Uterus (tissue), 4 donors: Measurements from ENCODE around the gene PLEKHM3. TPM values are rescaled to one million over a fixed set of nuclear protein-coding genes. Genes with fewer than 3 reads are reported as not detected.

Source experiments
- DNase-seq, 2 donors: peaks; one replicate each; pipeline ENCODE4 v3.0.0-alpha.2; 2019 to 2020
- H3K27ac ChIP-seq, 2 donors: fragments of 200-600 bp; sonication (generic); 1 replicate in 1 of 2; 2 replicates in 1 of 2; pipeline ENCODE4 v1.5.1; 2016 to 2018
- H3K27me3 ChIP-seq, 2 donors: fragments of 200-600 bp; sonication (generic); one replicate each; pipeline ENCODE4 v1.5.1; 2018 to 2019; ENCODE audit warnings: control low read depth in 1 of 2
- H3K36me3 ChIP-seq, 2 donors: fragments of 200-600 bp; sonication (generic); one replicate each; pipeline ENCODE4 v1.5.1; 2019; ENCODE audit warnings: control low read depth in 1 of 2
- H3K4me1 ChIP-seq, 2 donors: fragments of 200-600 bp; sonication (generic); one replicate each; pipeline ENCODE4 v1.5.1; 2018 to 2019; ENCODE audit warnings: control low read depth in 1 of 2
- H3K4me3 ChIP-seq, 2 donors: fragments of 200-600 bp; sonication (generic); 1 replicate in 1 of 2; 2 replicates in 1 of 2; pipeline ENCODE4 v1.5.1; 2018 to 2019; ENCODE audit warnings: mild to moderate bottlenecking in 1 of 2
- H3K9me3 ChIP-seq, 2 donors: fragments of 200-600 bp; sonication (generic); one replicate each; pipeline ENCODE4 v1.5.1; 2019; ENCODE audit warnings: control low read depth in 1 of 2
- CTCF ChIP-seq, 4 experiments: fragments of 200-600 bp in 2 of 4; fragments of 450-650 bp in 2 of 4; sonication (generic) in 2 of 4; IDR thresholded peaks; one replicate each; pipeline ENCODE4 v1.5.1; 2016 to 2019; ENCODE audit warnings: antibody characterized with exemption in 4 of 4, mild to moderate bottlenecking in 2 of 4, moderate library complexity in 1 of 4
- POLR2A ChIP-seq, 2 donors: fragments of 450-650 bp; IDR thresholded peaks; one replicate each; pipeline ENCODE4 v1.6.1; 2016; ENCODE audit warnings: antibody characterized with exemption in 2 of 2, mild to moderate bottlenecking in 1 of 2, moderate library complexity in 1 of 2
- intact Hi-C: fragments of 100-400 bp; cut with DNase I; formaldehyde crosslinking; loops from one replicate; pipeline ENCODE4 v1.15.1; 2023; ENCODE audit warnings: low total_unique reads
- total RNA-seq, 4 donors: library from RNA; depleted of rRNA in 3 of 4; stranded (reverse); fragments of >200 nt in 3 of 4; gene quantifications; one replicate each; pipeline versions ENCODE4 v1.1.0 to v1.2.4, GENCODE V29; 2014 to 2023
- donor health status: DM: yes; HTN: yes; CAD: no.

PLEKHM3 gene
- total RNA-seq, 4 donors from 2014 or later = 20.5 to 43.4 (median 21.6) TPM

GRCh38 chr2:207926989-207927300 is 98.4 kb downstream of the PLEKHM3 start:
- Histone ChIP-seq H3K27ac (peak overlapping the region; percentile 68 to 74), H3K4me3 (peak overlapping the region in 1 of 2 donors; percentile 1), H3K9me3 (no peaks in the 10 kb centered on the region), H3K27me3 (no peaks in the 10 kb centered on the region), H3K36me3 (no peaks in the 10 kb centered on the region), H3K4me1 (no peaks in the 10 kb centered on the region)
- intact Hi-C loops = no loop called here
- DNase-seq = no peak
- no peak for TF ChIP-seq POLR2A (IDR thresholded peaks at IDR 0.05)

- no peak for TF ChIP-seq POLR2A (IDR thresholded peaks at IDR 0.05)
- TF ChIP-seq CTCF (IDR thresholded peaks at IDR 0.05) = no peak
- Histone ChIP-seq H3K27me3 (no peaks in the 10 kb centered on the region), H3K27ac (peak overlapping the region; percentile 68 to 74), H3K4me1 (no peaks in the 10 kb centered on the region), H3K9me3 (no peaks in the 10 kb centered on the region), H3K4me3 (peak overlapping the region in 1 of 2 donors; percentile 1), H3K36me3 (no peaks in the 10 kb centered on the region)
- peak; percentile 40 to 46 for DNase-seq
- intact Hi-C loops = no loop called here
These were observed 99.0 kb downstream of the PLEKHM3 start for GRCh38 chr2:207926133-207926988.

- TF ChIP-seq POLR2A (IDR thresholded peaks at IDR 0.05) (no peak), CTCF (IDR thresholded peaks at IDR 0.05) (no peak)
- Histone ChIP-seq H3K27ac (peak overlapping the region; percentile 68 to 74), H3K4me1 (peaks cover 0 to 2% of the 10 kb centered on the region in 2 donors), H3K4me3 (no peak overlapping the region), H3K36me3 (no peaks in the 10 kb centered on the region), H3K27me3 (no peaks in the 10 kb centered on the region), H3K9me3 (no peaks in the 10 kb centered on the region)
- DNase-seq = no peak
- intact Hi-C loops = no loop called here
These were observed 99.7 kb downstream of the PLEKHM3 start for GRCh38 chr2:207925601-207926000.

GRCh38 chr2:207921606-207922005 is 103.7 kb downstream of the PLEKHM3 start:
- TF ChIP-seq POLR2A (IDR thresholded peaks at IDR 0.05) (no peak), CTCF (IDR thresholded peaks at IDR 0.05) (no peak)
- Histone ChIP-seq H3K4me3 (no peak overlapping the region), H3K27me3 (no peaks in the 10 kb centered on the region), H3K9me3 (no peaks in the 10 kb centered on the region), H3K36me3 (no peaks in the 10 kb centered on the region), H3K4me1 (peaks cover 0 to 2% of the 10 kb centered on the region in 2 donors), H3K27ac (no peak overlapping the region)
- DNase-seq = no peak
- intact Hi-C loops = no loop called here

- TF ChIP-seq CTCF (IDR thresholded peaks at IDR 0.05) = no peak
- TF ChIP-seq POLR2A (IDR thresholded peaks at IDR 0.05) = no peak
- intact Hi-C loops = no loop called here
- H3K27ac ChIP-seq = peak overlapping the region; percentile 38 to 44
These were observed 104.6 kb downstream of the PLEKHM3 start for GRCh38 chr2:207920721-207921120.

More at GRCh38 chr2:207920721-207921120, 104.6 kb downstream of the PLEKHM3 start:
- no peak overlapping the region for H3K4me3 ChIP-seq
- H3K9me3 ChIP-seq = no peaks in the 10 kb centered on the region
- H3K36me3 ChIP-seq = no peaks in the 10 kb centered on the region
- H3K4me1 ChIP-seq = peaks cover 0 to 2% of the 10 kb centered on the region in 2 donors
- DNase-seq = no peak
- H3K27me3 ChIP-seq = no peaks in the 10 kb centered on the region
